Type B pancreatic cell (in vitro differentiated cells): ENCODE measurements around the gene RNPS1. TPM values are rescaled to one million over a fixed set of nuclear protein-coding genes. Genes with fewer than 3 reads are reported as not detected.

Experiments used
- DNase-seq: peaks from one replicate; pipeline ENCODE4 v3.0.0; 2021; ENCODE audit warnings: mixed read lengths; ENCODE audit not compliant: unreplicated experiment; ENCODE audit errors: extremely low spot score
- H3K27ac Mint-ChIP-seq: 2 replicates; pipeline ENCODE4 v1.8.0; 2021; ENCODE audit warnings: mild to moderate bottlenecking, mixed read lengths
- H3K27me3 Mint-ChIP-seq: 2 replicates; pipeline ENCODE4 v1.8.0; 2021; ENCODE audit warnings: mixed read lengths
- H3K36me3 Mint-ChIP-seq: 2 replicates; pipeline ENCODE4 v1.8.0; 2021; ENCODE audit warnings: mixed read lengths
- H3K4me1 Mint-ChIP-seq: one replicate; pipeline ENCODE4 v1.8.0; 2021; ENCODE audit warnings: mixed read lengths; ENCODE audit not compliant: unreplicated experiment
- H3K4me3 Mint-ChIP-seq: 2 replicates; pipeline ENCODE4 v1.8.0; 2021; ENCODE audit warnings: mild to moderate bottlenecking, mixed read lengths
- H3K9me3 Mint-ChIP-seq: 2 replicates; pipeline ENCODE4 v1.8.0; 2021; ENCODE audit warnings: mixed read lengths
- CTCF ChIP-seq: fragments of 200-600 bp; sonication (generic); conservative IDR thresholded peaks from 2 replicates; pipeline ENCODE4 v1.5.0; 2021; ENCODE audit warnings: antibody characterized with exemption, mild to moderate bottlenecking
- total RNA-seq: library from RNA; stranded (reverse); gene quantifications from 2 replicates; pipeline ENCODE4 v1.2.1, GENCODE V29; 2021; ENCODE audit warnings: low replicate concordance

RNPS1 gene
- total RNA-seq, 1 donor from 2014 or later: 241 TPM

GRCh38 chr16:2228161-2228824 lies 39.6 kb downstream of the RNPS1 start:
- Mint-ChIP-seq H3K27ac (no peak overlapping the region), H3K4me1 (peaks cover 4% of the 10 kb centered on the region), H3K4me3 (no peak overlapping the region), H3K27me3 (no peaks in the 10 kb centered on the region), H3K9me3 (no peaks in the 10 kb centered on the region), H3K36me3 (no peaks in the 10 kb centered on the region)
- no peak for TF ChIP-seq CTCF
- no peak for DNase-seq

GRCh38 chr16:2226918-2227317 lies 41.0 kb downstream of the RNPS1 start:
- Mint-ChIP-seq H3K27ac (peak overlapping the region; percentile 35), H3K4me3 (no peak overlapping the region), H3K36me3 (no peaks in the 10 kb centered on the region), H3K4me1 (peaks cover 4% of the 10 kb centered on the region), H3K27me3 (no peaks in the 10 kb centered on the region), H3K9me3 (no peaks in the 10 kb centered on the region)
- TF ChIP-seq CTCF: no peak
- DNase-seq: no peak

DNA sequence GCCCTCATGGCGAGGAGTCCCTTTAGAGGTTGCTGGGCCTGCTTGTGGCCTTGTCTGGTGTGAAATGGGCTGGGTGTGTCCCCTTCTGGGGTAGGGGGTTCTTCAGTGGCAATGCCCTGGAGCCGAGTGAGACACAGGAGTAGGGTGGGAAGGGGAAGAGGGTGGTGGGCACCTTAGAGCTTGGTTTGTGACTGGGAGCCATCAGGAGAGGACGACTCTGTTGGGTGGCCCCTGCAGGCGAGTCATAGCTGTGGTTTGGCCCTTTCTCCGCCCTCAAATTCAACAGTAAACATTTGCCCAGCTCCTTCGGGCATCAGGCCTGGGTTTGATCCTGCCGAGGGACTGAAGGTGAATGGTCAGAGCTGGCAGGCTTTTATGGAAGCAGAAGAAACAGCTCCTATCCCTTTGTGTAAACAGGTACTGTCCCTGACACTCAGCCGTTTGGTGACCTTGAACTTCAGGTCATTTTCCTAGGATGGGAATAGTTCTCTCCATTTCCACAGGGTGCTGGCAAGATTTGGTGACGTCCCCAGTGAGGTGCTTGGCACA lies 41.6 kb downstream of the RNPS1 start:
- Mint-ChIP-seq H3K27me3 (no peaks in the 10 kb centered on the region), H3K9me3 (no peaks in the 10 kb centered on the region), H3K4me1 (peaks cover 4% of the 10 kb centered on the region), H3K4me3 (peak overlapping the region; percentile 59), H3K27ac (no peak overlapping the region), H3K36me3 (no peaks in the 10 kb centered on the region)
- no peak for TF ChIP-seq CTCF
- DNase-seq: no peak

- no peaks in the 10 kb centered on the region for H3K27me3 Mint-ChIP-seq
- peaks cover 4% of the 10 kb centered on the region for H3K4me1 Mint-ChIP-seq
- TF ChIP-seq CTCF: no peak
- DNase-seq: no peak
- peak overlapping the region; percentile 59 for H3K27ac Mint-ChIP-seq
- H3K9me3 Mint-ChIP-seq: no peaks in the 10 kb centered on the region
- H3K4me3 Mint-ChIP-seq: peak overlapping the region; percentile 86
- H3K36me3 Mint-ChIP-seq: no peaks in the 10 kb centered on the region
Measured at GRCh38 chr16:2223942-2224486, 43.9 kb downstream of the RNPS1 start.

- H3K36me3 Mint-ChIP-seq: no peaks in the 10 kb centered on the region
- peak within 1 kb of the TSS; percentile 74 for H3K27ac Mint-ChIP-seq
- no peak for TF ChIP-seq CTCF
- H3K4me1 Mint-ChIP-seq: peaks cover 4% of the 10 kb centered on the region
- H3K27me3 Mint-ChIP-seq: no peaks in the 10 kb centered on the region
- DNase-seq: peak; percentile 100
- peak within 1 kb of the TSS; percentile 87 for H3K4me3 Mint-ChIP-seq
- no peaks in the 10 kb centered on the region for H3K9me3 Mint-ChIP-seq
Measured at GRCh38 chr16:2223221-2223941, 44.5 kb downstream of the RNPS1 start, which contains the start of gene E4F1. Gene E4F1 (plus strand): TSS chr16:2223591. CDS start chr16:2223614, 23 bp downstream.
